DLD1 (cell line): Measurements from ENCODE around the gene SKOR2.
"Not testable (repeated sequence)": the region's sequence is repeated elsewhere in the genome, so short reads cannot be mapped to it uniquely, and the experiment has no call there.

Experiments used
- in situ Hi-C: cut with HindIII; loops from 2 replicates; pipeline ENCODE4 v1.10.0; 2017; ENCODE audit warnings: low sequenced_read_pairs

The SKOR2 gene

GRCh38 chr18:47204908-47205522 is 46.4 kb downstream of the SKOR2 start:
- in situ Hi-C loops = no loop called here

GRCh38 chr18:47203626-47204464 is 47.6 kb downstream of the SKOR2 start:
- in situ Hi-C loops = no loop called here

GRCh38 chr18:47195961-47196360 is 55.5 kb downstream of the SKOR2 start:
- in situ Hi-C loops = not testable (repeated sequence)

GRCh38 chr18:47191961-47192360 is 59.5 kb downstream of the SKOR2 start:
- in situ Hi-C loops = no loop called here

- in situ Hi-C loops = no loop called here
Observed at GRCh38 chr18:47187721-47188120, 63.7 kb downstream of the SKOR2 start.

GRCh38 chr18:47184419-47185050 is 66.9 kb downstream of the SKOR2 start:
- in situ Hi-C loops = no loop called here

GRCh38 chr18:47182156-47182555 is 69.3 kb downstream of the SKOR2 start:
- in situ Hi-C loops = not testable (repeated sequence)

- in situ Hi-C loops = no loop called here
Observed at GRCh38 chr18:47180765-47181164, 70.7 kb downstream of the SKOR2 start.

- in situ Hi-C loops = no loop called here
Observed at GRCh38 chr18:47179520-47179919, 71.9 kb downstream of the SKOR2 start.

- in situ Hi-C loops = no loop called here
Observed at GRCh38 chr18:47175898-47176575, 75.4 kb downstream of the SKOR2 start, which contains the start of gene IER3IP1. Gene IER3IP1 (minus strand): TSS chr18:47176364. CDS start chr18:47176277, 87 bp downstream.

GRCh38 chr18:47175283-47175897 is 76.1 kb downstream of the SKOR2 start:
- in situ Hi-C loops = no loop called here

- in situ Hi-C loops = no loop called here
Observed at GRCh38 chr18:47174545-47175116, 76.8 kb downstream of the SKOR2 start.

GRCh38 chr18:47172476-47172875 is 79.0 kb downstream of the SKOR2 start:
- in situ Hi-C loops = no loop called here

- in situ Hi-C loops = no loop called here
Observed at GRCh38 chr18:47168913-47169312, 82.5 kb downstream of the SKOR2 start.

- in situ Hi-C loops = no loop called here
Observed at GRCh38 chr18:47168509-47168908, 83.0 kb downstream of the SKOR2 start.

GRCh38 chr18:47166294-47166693 is 85.2 kb downstream of the SKOR2 start:
- in situ Hi-C loops = no loop called here

- in situ Hi-C loops = no loop called here
Observed at GRCh38 chr18:47163241-47163640, 88.2 kb downstream of the SKOR2 start.

GRCh38 chr18:47160256-47160655 is 91.2 kb downstream of the SKOR2 start:
- in situ Hi-C loops = no loop called here

- in situ Hi-C loops = not testable (repeated sequence)
Observed at GRCh38 chr18:47158404-47158803, 93.1 kb downstream of the SKOR2 start.
